HEK293 (cell line): ENCODE data around the gene RINL.

Experiments used
- CTCF ChIP-seq: fragments of 450-650 bp; formaldehyde crosslinking; IDR thresholded peaks from 2 replicates; pipeline ENCODE4 v1.5.1; 2016; ENCODE audit warnings: missing biosample characterization, missing genetic modification characterization
- SP2 ChIP-seq: fragments of 450-650 bp; formaldehyde crosslinking; IDR thresholded peaks from 2 replicates; pipeline ENCODE4 v1.5.1; 2016; ENCODE audit warnings: missing biosample characterization, missing genetic modification characterization
- YY1 ChIP-seq: fragments of 450-650 bp; formaldehyde crosslinking; IDR thresholded peaks from 2 replicates; pipeline ENCODE4 v1.5.1; 2018; ENCODE audit warnings: missing biosample characterization, missing genetic modification characterization
- ZNF239 ChIP-seq: fragments of 450-650 bp; formaldehyde crosslinking; IDR thresholded peaks from 2 replicates; pipeline ENCODE4 v1.5.1; 2016; ENCODE audit warnings: missing biosample characterization, missing genetic modification characterization
- ZNF624 ChIP-seq: fragments of 450-650 bp; formaldehyde crosslinking; IDR thresholded peaks from 2 replicates; pipeline ENCODE4 v1.5.1; 2017; ENCODE audit warnings: missing biosample characterization, missing genetic modification characterization
- ZNF843 ChIP-seq: fragments of 450-650 bp; formaldehyde crosslinking; IDR thresholded peaks from 2 replicates; pipeline ENCODE4 v1.5.1; 2016; ENCODE audit warnings: missing biosample characterization, missing genetic modification characterization

DNA sequence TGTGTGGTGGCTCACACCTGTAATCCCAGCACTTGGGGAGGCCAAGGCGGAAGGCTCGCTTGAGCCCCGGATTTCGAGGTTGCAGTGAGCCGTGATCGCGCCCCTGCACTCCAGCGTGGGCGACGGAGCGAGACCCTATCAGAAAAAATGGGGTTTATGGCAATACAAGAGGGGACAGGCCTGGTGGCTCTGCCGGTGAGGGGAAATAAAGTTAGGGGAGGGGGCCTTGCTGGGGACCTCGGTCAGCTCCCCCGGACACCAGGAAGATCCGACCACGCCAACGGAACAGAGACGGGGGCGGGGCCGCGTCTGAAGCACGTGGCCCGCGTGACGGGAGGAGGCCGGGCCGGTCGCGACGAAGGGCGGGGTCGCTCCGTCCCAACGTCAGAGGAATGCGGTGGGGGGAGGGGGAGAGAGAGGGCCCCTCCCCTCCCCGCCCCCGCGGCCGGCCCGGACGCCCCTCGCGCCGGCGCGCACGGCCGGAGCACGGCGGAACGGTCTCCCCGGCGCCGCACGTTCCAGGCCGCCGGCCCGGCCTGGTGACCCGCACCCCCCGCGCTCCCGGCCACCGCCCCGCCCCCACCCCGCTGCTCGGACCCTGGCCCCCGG lies 26.3 kb downstream of the RINL start:
- no peak for TF ChIP-seq CTCF (tag by site-specific recombination)
- TF ChIP-seq ZNF624 (tag by site-specific recombination): no peak
- TF ChIP-seq SP2 (tag by site-specific recombination): peak; percentile 94
- no peak; the same call in 1 of the 2 replicates for TF ChIP-seq ZNF843 (tag by site-specific recombination)
- TF ChIP-seq ZNF239 (tag by site-specific recombination): no peak; the same call in 1 of the 2 replicates
- TF ChIP-seq YY1 (tag by site-specific recombination): 0 out of 2 replicates have a peak, but pooled peaks have one; percentile 0
